ENCODE measurements around the gene PPY. TPM values are rescaled to one million over a fixed set of nuclear protein-coding genes. Genes with fewer than 3 reads are reported as not detected.

The PPY gene
- total RNA-seq, 2 donors from 2014 or later, result not detected

GRCh38 chr17:43986225-43986981 is 44.1 kb upstream of the PPY start:
- H3K4me1 Mint-ChIP-seq, result no peaks in the 10 kb centered on the region
- no peak overlapping the region for H3K4me3 ChIP-seq (ENCODE audit: low read length)
- H3K4me3 Mint-ChIP-seq, result no peak overlapping the region
- TF ChIP-seq CTCF (conservative IDR thresholded peaks at IDR 0.05), result no peak
- H3K9me3 ChIP-seq (ENCODE audit: control insufficient read depth, low read length), result no peaks in the 10 kb centered on the region
- DNase-seq, result no peak
- peaks cover 38% of the 10 kb centered on the region for H3K27me3 Mint-ChIP-seq (ENCODE audit: insufficient read depth)
- no peaks in the 10 kb centered on the region for H3K36me3 ChIP-seq (ENCODE audit: control insufficient read depth, insufficient read depth, low read length)
- no peaks in the 10 kb centered on the region for H3K9me3 Mint-ChIP-seq
- H3K36me3 Mint-ChIP-seq (ENCODE audit: low read depth), result no peaks in the 10 kb centered on the region
- H3K4me1 ChIP-seq (ENCODE audit: control insufficient read depth, insufficient read depth, low read length), result no peaks in the 10 kb centered on the region
- WGBS, 2 experiments (ENCODE audit: insufficient coverage in 1 of 2, insufficient read length in 1 of 2), result 88 to 98% methylated on average over 4 to 7 of the region's 7 CpGs
- no peak overlapping the region for H3K27ac ChIP-seq (ENCODE audit: low read depth, low read length)
- no peak overlapping the region for H3K9ac ChIP-seq (ENCODE audit: extremely low read depth, low read length, poor library complexity, severe bottlenecking)
- no peak overlapping the region for H3K27ac Mint-ChIP-seq
- peaks cover 17% of the 10 kb centered on the region for H3K27me3 ChIP-seq (ENCODE audit: control insufficient read depth, insufficient read depth, low read length, poor library complexity, severe bottlenecking)

GRCh38 chr17:43984521-43984920 is 42.2 kb upstream of the PPY start:
- no peaks in the 10 kb centered on the region for H3K4me1 Mint-ChIP-seq
- no peaks in the 10 kb centered on the region for H3K36me3 Mint-ChIP-seq (ENCODE audit: low read depth)
- no peaks in the 10 kb centered on the region for H3K9me3 Mint-ChIP-seq
- peak overlapping the region; percentile 75 for H3K4me3 ChIP-seq (ENCODE audit: low read length)
- peak; percentile 82 for DNase-seq
- H3K27ac ChIP-seq (ENCODE audit: low read depth, low read length), result no peak overlapping the region
- H3K4me3 Mint-ChIP-seq, result peak overlapping the region; percentile 57
- no peaks in the 10 kb centered on the region for H3K4me1 ChIP-seq (ENCODE audit: control insufficient read depth, insufficient read depth, low read length)
- WGBS, 2 experiments (ENCODE audit: insufficient coverage in 1 of 2, insufficient read length in 1 of 2), result 35 to 47% methylated on average over 6 to 8 of the region's 8 CpGs
- no peaks in the 10 kb centered on the region for H3K36me3 ChIP-seq (ENCODE audit: control insufficient read depth, insufficient read depth, low read length)
- H3K9ac ChIP-seq (ENCODE audit: extremely low read depth, low read length, poor library complexity, severe bottlenecking), result no peak overlapping the region
- no peak overlapping the region for H3K27ac Mint-ChIP-seq
- peaks cover 21% of the 10 kb centered on the region for H3K27me3 ChIP-seq (ENCODE audit: control insufficient read depth, insufficient read depth, low read length, poor library complexity, severe bottlenecking)
- no peaks in the 10 kb centered on the region for H3K9me3 ChIP-seq (ENCODE audit: control insufficient read depth, low read length)
- no peak for TF ChIP-seq CTCF (conservative IDR thresholded peaks at IDR 0.05)
- peaks cover 50% of the 10 kb centered on the region for H3K27me3 Mint-ChIP-seq (ENCODE audit: insufficient read depth)

- no peaks in the 10 kb centered on the region for H3K9me3 Mint-ChIP-seq
- Histone ChIP-seq H3K9ac (ENCODE audit: extremely low read depth, low read length, poor library complexity, severe bottlenecking) (no peak overlapping the region), H3K4me1 (ENCODE audit: control insufficient read depth, insufficient read depth, low read length) (no peaks in the 10 kb centered on the region), H3K4me3 (ENCODE audit: low read length) (peak overlapping the region; percentile 75), H3K36me3 (ENCODE audit: control insufficient read depth, insufficient read depth, low read length) (no peaks in the 10 kb centered on the region), H3K27me3 (ENCODE audit: control insufficient read depth, insufficient read depth, low read length, poor library complexity, severe bottlenecking) (peaks cover 25% of the 10 kb centered on the region), H3K9me3 (ENCODE audit: control insufficient read depth, low read length) (no peaks in the 10 kb centered on the region), H3K27ac (ENCODE audit: low read depth, low read length) (no peak overlapping the region)
- 3% methylated on average over 59 to 78 of the region's 78 CpGs for WGBS, 2 experiments (ENCODE audit: insufficient coverage in 1 of 2, insufficient read length in 1 of 2)
- H3K27me3 Mint-ChIP-seq (ENCODE audit: insufficient read depth), result peaks cover 54% of the 10 kb centered on the region
- peak; percentile 91 for DNase-seq
- H3K36me3 Mint-ChIP-seq (ENCODE audit: low read depth), result no peaks in the 10 kb centered on the region
- H3K4me3 Mint-ChIP-seq, result peak overlapping the region; percentile 57
- TF ChIP-seq CTCF (conservative IDR thresholded peaks at IDR 0.05), result peak; percentile 79
- no peak overlapping the region for H3K27ac Mint-ChIP-seq
- no peaks in the 10 kb centered on the region for H3K4me1 Mint-ChIP-seq
Measured at GRCh38 chr17:43983515-43984411, 41.5 kb upstream of the PPY start.

All from endodermal cell (in vitro differentiated cells).